Measurements from ENCODE around the gene NAA15. TPM values are rescaled to one million over a fixed set of nuclear protein-coding genes. Genes with fewer than 3 reads are reported as not detected.
"Not testable (repeated sequence)": the region's sequence is repeated elsewhere in the genome, so short reads cannot be mapped to it uniquely, and the experiment has no call there.

The NAA15 gene
- total and polyA plus RNA-seq, 2 donors (not counting 3 experiments of a cell fraction or from before 2014, with no cell fraction given): 4.5 to 67.9 TPM

DNA sequence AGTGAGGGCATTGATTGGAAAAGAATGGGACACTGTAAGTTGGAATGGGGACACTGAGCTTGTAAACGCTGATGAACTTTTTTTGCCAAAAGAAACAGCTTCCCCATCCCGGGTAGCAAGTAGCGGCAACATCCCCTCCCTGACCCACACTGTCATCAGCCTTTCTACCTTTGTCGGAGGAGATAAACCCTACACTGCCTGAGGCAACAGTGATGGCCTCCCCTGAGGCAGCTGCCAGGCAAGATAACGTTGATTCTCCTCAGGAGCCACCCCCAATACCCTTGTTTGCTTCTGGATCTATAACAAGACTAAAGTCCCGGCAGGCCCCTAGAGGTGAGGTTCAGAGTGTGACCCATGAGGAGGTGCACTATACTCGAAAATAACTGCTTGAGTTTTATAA, 142.4 kb downstream of the NAA15 start:
- Histone ChIP-seq H3K27ac (ENCODE audit: insufficient read depth, low read depth, low read length) (no peak overlapping the region), H3K79me2 (ENCODE audit: control insufficient read depth, insufficient read depth, low read length) (no peaks in the 10 kb centered on the region), H3K4me2 (ENCODE audit: insufficient read depth, low read length) (no peak overlapping the region), H2AFZ (ENCODE audit: low read depth, low read length) (no peak overlapping the region), H3K4me1 (ENCODE audit: control insufficient read depth, extremely low read depth, insufficient read depth, low read length) (no peaks in the 10 kb centered on the region), H3K9me1 (replicated peaks; ENCODE audit: control insufficient read depth, extremely low read depth, insufficient read depth, low read length) (no peaks in the 10 kb centered on the region), H4K20me1 (replicated peaks; ENCODE audit: control insufficient read depth, extremely low read depth, insufficient read depth, low read length) (no peaks in the 10 kb centered on the region), H3K4me3 (replicated peaks in 1 of 3; ENCODE audit: insufficient read depth in 1 of 3, low read depth in 1 of 3, low read length in 3 of 3) (no peak overlapping the region), H3K9me3 (replicated peaks; ENCODE audit: control insufficient read depth, insufficient read depth, low read length) (no peaks in the 10 kb centered on the region), H3K36me3 (ENCODE audit: control insufficient read depth in 2 of 2, extremely low read depth in 1 of 2, insufficient read depth in 2 of 2, low read length in 2 of 2) (no peaks in the 10 kb centered on the region), H3K9ac (replicated peaks; ENCODE audit: extremely low read depth, insufficient read depth, low read length) (no peak overlapping the region), H3K27me3 (ENCODE audit: control insufficient read depth in 2 of 2, insufficient read depth in 2 of 2, low read length in 2 of 2) (no peaks in the 10 kb centered on the region)
- dilution Hi-C loops (cut with MboI; ENCODE audit: extremely low pct_ligation_motif_present, low sequenced_read_pairs) (no loop called here), intact Hi-C loops (cut with micrococcal nuclease) (no loop called here)
- CTCF ChIA-PET: interaction anchor here (1.5 kb wide), 1 partner anchor 10 kb away, joined by 4 read pairs; the partner anchor contains the start of gene RAB33B
- no peak for DNase-seq (ENCODE audit: low read depth, low spot score)
- FAIRE-seq: no peak
- BruUV-seq (replicated peaks): no TSS peak
- POLR2A ChIA-PET: no interaction called here
- TF ChIP-seq GATA2 (IDR thresholded peaks at IDR 0.05; ENCODE audit: insufficient read depth, insufficient read length, low read depth, low read length): no peak
- TF ChIP-seq JUN (IDR thresholded peaks at IDR 0.05; ENCODE audit: borderline replicate concordance, insufficient read depth, insufficient read length, low read depth): no peak
- TF ChIP-seq MYC (IDR thresholded peaks at IDR 0.05; ENCODE audit: low read depth, low read length): no peak
- TF ChIP-seq, protein P1, sequence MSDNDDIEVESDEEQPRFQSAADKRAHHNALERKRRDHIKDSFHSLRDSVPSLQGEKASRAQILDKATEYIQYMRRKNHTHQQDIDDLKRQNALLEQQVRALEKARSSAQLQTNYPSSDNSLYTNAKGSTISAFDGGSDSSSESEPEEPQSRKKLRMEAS (IDR thresholded peaks at IDR 0.05; ENCODE audit: insufficient read depth, insufficient read length): no peak
- TF ChIP-seq, protein P2, sequence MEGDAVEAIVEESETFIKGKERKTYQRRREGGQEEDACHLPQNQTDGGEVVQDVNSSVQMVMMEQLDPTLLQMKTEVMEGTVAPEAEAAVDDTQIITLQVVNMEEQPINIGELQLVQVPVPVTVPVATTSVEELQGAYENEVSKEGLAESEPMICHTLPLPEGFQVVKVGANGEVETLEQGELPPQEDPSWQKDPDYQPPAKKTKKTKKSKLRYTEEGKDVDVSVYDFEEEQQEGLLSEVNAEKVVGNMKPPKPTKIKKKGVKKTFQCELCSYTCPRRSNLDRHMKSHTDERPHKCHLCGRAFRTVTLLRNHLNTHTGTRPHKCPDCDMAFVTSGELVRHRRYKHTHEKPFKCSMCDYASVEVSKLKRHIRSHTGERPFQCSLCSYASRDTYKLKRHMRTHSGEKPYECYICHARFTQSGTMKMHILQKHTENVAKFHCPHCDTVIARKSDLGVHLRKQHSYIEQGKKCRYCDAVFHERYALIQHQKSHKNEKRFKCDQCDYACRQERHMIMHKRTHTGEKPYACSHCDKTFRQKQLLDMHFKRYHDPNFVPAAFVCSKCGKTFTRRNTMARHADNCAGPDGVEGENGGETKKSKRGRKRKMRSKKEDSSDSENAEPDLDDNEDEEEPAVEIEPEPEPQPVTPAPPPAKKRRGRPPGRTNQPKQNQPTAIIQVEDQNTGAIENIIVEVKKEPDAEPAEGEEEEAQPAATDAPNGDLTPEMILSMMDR (IDR thresholded peaks at IDR 0.05; ENCODE audit: extremely low read depth in 1 of 2, insufficient read depth in 1 of 2, low read depth in 1 of 2, low read length in 2 of 2): no peak
- TF ChIP-seq EZH2 (IDR thresholded peaks at IDR 0.05; ENCODE audit: borderline replicate concordance, low read depth, low read length, severe bottlenecking): no peak
- no peak for TF ChIP-seq POLR2A (IDR thresholded peaks at IDR 0.05; ENCODE audit: low read depth, low read length)
- TF ChIP-seq FOS (IDR thresholded peaks at IDR 0.05; ENCODE audit: borderline replicate concordance, insufficient read depth, low read length): no peak
- TF ChIP-seq POLR2AphosphoS5 (IDR thresholded peaks at IDR 0.05; ENCODE audit: insufficient read depth, low read depth, low read length): no peak

DNA sequence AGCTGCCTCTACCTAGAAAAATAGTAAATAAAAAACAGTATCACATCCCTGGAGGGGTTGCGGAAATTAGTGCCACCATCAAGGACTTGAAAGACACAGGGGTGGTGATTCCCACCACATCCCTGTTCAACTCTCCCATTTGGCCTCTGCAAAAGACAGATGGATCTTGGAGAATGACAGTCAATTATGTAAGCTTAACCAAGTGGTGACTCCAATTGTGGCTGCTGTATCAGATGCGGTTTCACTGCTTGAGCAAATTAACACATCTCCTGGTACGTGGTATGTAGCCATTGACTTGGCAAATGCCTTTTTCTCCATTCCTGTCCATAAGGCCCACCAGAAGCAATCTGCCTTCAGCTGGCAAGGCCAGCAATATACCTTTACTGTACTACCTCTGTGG, 143.6 kb downstream of the NAA15 start:
- H3K9me1 ChIP-seq (replicated peaks; ENCODE audit: control insufficient read depth, extremely low read depth, insufficient read depth, low read length); H3K4me2 ChIP-seq (ENCODE audit: insufficient read depth, low read length); H4K20me1 ChIP-seq (replicated peaks; ENCODE audit: control insufficient read depth, extremely low read depth, insufficient read depth, low read length); FAIRE-seq; H3K27ac ChIP-seq (ENCODE audit: insufficient read depth, low read depth, low read length); DNase-seq (ENCODE audit: low read depth, low spot score); H3K9me3 ChIP-seq (replicated peaks; ENCODE audit: control insufficient read depth, insufficient read depth, low read length); H3K4me1 ChIP-seq (ENCODE audit: control insufficient read depth, extremely low read depth, insufficient read depth, low read length); H2AFZ ChIP-seq (ENCODE audit: low read depth, low read length); POLR2A ChIA-PET; dilution Hi-C loops (cut with MboI; ENCODE audit: extremely low pct_ligation_motif_present, low sequenced_read_pairs); H3K27me3 ChIP-seq (ENCODE audit: control insufficient read depth in 2 of 2, insufficient read depth in 2 of 2, low read length in 2 of 2); intact Hi-C loops (cut with micrococcal nuclease); H3K36me3 ChIP-seq (ENCODE audit: control insufficient read depth in 2 of 2, extremely low read depth in 1 of 2, insufficient read depth in 2 of 2, low read length in 2 of 2); H3K9ac ChIP-seq (replicated peaks; ENCODE audit: extremely low read depth, insufficient read depth, low read length); BruUV-seq (replicated peaks); H3K79me2 ChIP-seq (ENCODE audit: control insufficient read depth, insufficient read depth, low read length); H3K4me3 ChIP-seq (replicated peaks in 1 of 3; ENCODE audit: insufficient read depth in 1 of 3, low read depth in 1 of 3, low read length in 3 of 3); CTCF ChIA-PET: not testable (repeated sequence)

DNA sequence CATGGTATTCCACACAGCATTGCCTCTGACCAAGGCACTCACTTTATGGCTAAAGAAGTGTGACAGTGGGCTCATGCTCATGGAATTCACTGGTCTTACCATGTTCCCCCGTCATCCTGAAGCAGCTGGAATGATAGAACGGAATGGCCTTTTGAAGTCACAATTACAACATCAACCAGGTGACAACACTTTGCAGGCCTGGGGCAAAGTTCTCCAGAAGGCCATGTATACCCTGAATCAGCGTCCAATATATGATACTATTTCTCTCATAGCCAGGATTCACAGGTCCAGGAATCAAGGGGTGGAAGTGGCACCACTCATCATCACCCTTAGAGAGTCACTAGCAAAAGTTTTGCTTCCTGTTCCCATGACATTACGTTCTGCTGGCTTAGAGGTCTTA, 145.8 kb downstream of the NAA15 start:
- H3K4me3 ChIP-seq (replicated peaks in 1 of 3; ENCODE audit: insufficient read depth in 1 of 3, low read depth in 1 of 3, low read length in 3 of 3); H3K9me1 ChIP-seq (replicated peaks; ENCODE audit: control insufficient read depth, extremely low read depth, insufficient read depth, low read length); H2AFZ ChIP-seq (ENCODE audit: low read depth, low read length); H3K9me3 ChIP-seq (replicated peaks; ENCODE audit: control insufficient read depth, insufficient read depth, low read length); FAIRE-seq; CTCF ChIA-PET; H3K79me2 ChIP-seq (ENCODE audit: control insufficient read depth, insufficient read depth, low read length); H3K27ac ChIP-seq (ENCODE audit: insufficient read depth, low read depth, low read length); H3K4me1 ChIP-seq (ENCODE audit: control insufficient read depth, extremely low read depth, insufficient read depth, low read length); H3K9ac ChIP-seq (replicated peaks; ENCODE audit: extremely low read depth, insufficient read depth, low read length); intact Hi-C loops (cut with micrococcal nuclease); BruUV-seq (replicated peaks); dilution Hi-C loops (cut with MboI; ENCODE audit: extremely low pct_ligation_motif_present, low sequenced_read_pairs); DNase-seq (ENCODE audit: low read depth, low spot score); POLR2A ChIA-PET; H3K36me3 ChIP-seq (ENCODE audit: control insufficient read depth in 2 of 2, extremely low read depth in 1 of 2, insufficient read depth in 2 of 2, low read length in 2 of 2); H3K27me3 ChIP-seq (ENCODE audit: control insufficient read depth in 2 of 2, insufficient read depth in 2 of 2, low read length in 2 of 2); H3K4me2 ChIP-seq (ENCODE audit: insufficient read depth, low read length); H4K20me1 ChIP-seq (replicated peaks; ENCODE audit: control insufficient read depth, extremely low read depth, insufficient read depth, low read length): not testable (repeated sequence)

All from endothelial cell of umbilical vein (primary cell).